Central memory CD4-positive, alpha-beta T cell (primary cell): ENCODE measurements around the gene PMS1.
"Not testable (repeated sequence)": the region's sequence is repeated elsewhere in the genome, so short reads cannot be mapped to it uniquely, and the experiment has no call there.

Experiments used
- DNase-seq: peaks from one replicate; pipeline ENCODE4 v3.0.0; 2022
- total RNA-seq, 3 experiments: gene quantifications; one replicate each; lab custom pipeline; 2026; lab: John Stamatoyannopoulos, UW

PMS1 gene
- 30.5 to 41.2 (median 37.8) reads per million in 3 experiments for total RNA-seq

- peak; percentile 95 for DNase-seq
Measured at GRCh38 chr2:189783927-189784867, at the start of gene PMS1, which contains the start of gene ORMDL1. TSS of gene PMS1 (plus strand) at chr2:189784450. CDS start at chr2:189791810, 7,360 bp downstream. TSS of gene ORMDL1 (minus strand) at chr2:189784339. CDS start at chr2:189782595, 1,744 bp downstream.

GRCh38 chr2:189751080-189751658, 33.1 kb upstream of the PMS1 start:
- DNase-seq: peak; percentile 28

- DNase-seq: no peak
Measured at GRCh38 chr2:189756311-189756952, 27.8 kb upstream of the PMS1 start.

GRCh38 chr2:189760154-189760553, 24.1 kb upstream of the PMS1 start:
- DNase-seq: not testable (repeated sequence)

GRCh38 chr2:189762229-189762550, 22.1 kb upstream of the PMS1 start:
- DNase-seq: no peak

GRCh38 chr2:189762551-189763298, 21.5 kb upstream of the PMS1 start, which contains the start of gene OSGEPL1:
TSS of gene OSGEPL1 (minus strand) at chr2:189762792. CDS start at chr2:189761640, 1,152 bp downstream.
- peak; percentile 89 for DNase-seq

- no peak for DNase-seq
Measured at GRCh38 chr2:189763908-189764661, 20.2 kb upstream of the PMS1 start.

- no peak for DNase-seq
Measured at GRCh38 chr2:189770590-189771322, 13.5 kb upstream of the PMS1 start.

- DNase-seq: no peak
Measured at GRCh38 chr2:189772212-189772611, 12.0 kb upstream of the PMS1 start.

- no peak for DNase-seq
Measured at GRCh38 chr2:189782221-189782671, 2.0 kb upstream of the PMS1 start.

- no peak for DNase-seq
Measured at GRCh38 chr2:189783451-189783926, 761 bp upstream of the PMS1 start.

- peak; percentile 34 for DNase-seq
Measured at GRCh38 chr2:189791338-189792042, 7.2 kb downstream of the PMS1 start.

- no peak for DNase-seq
Measured at GRCh38 chr2:189794310-189794709, 10.1 kb downstream of the PMS1 start.

- DNase-seq: no peak
Measured at GRCh38 chr2:189797902-189798301, 13.7 kb downstream of the PMS1 start.

GRCh38 chr2:189798312-189799029, 14.2 kb downstream of the PMS1 start:
- no peak for DNase-seq

- no peak for DNase-seq
Measured at GRCh38 chr2:189799030-189799331, 14.7 kb downstream of the PMS1 start.

GRCh38 chr2:189799531-189799930, 15.3 kb downstream of the PMS1 start:
- DNase-seq: no peak

- DNase-seq: no peak
Measured at GRCh38 chr2:189802396-189802912, 18.2 kb downstream of the PMS1 start.

- no peak for DNase-seq
Measured at GRCh38 chr2:189803431-189803830, 19.2 kb downstream of the PMS1 start.
